ENCODE results near the gene MEN1.

- TF ChIP-seq PATZ1 (CRISPR knock-in tag; IDR thresholded peaks at IDR 0.05; ENCODE audit: borderline replicate concordance) (no peak), ZFP3 (CRISPR knock-in tag; IDR thresholded peaks at IDR 0.05) (no peak), SNAI2 (CRISPR knock-in tag; IDR thresholded peaks at IDR 0.05) (no peak), TOX (CRISPR knock-in tag; IDR thresholded peaks at IDR 0.05; ENCODE audit: borderline replicate concordance) (no peak), PPARA (CRISPR knock-in tag; IDR thresholded peaks at IDR 0.05; ENCODE audit: borderline replicate concordance) (no peak), CREB5 (CRISPR knock-in tag; IDR thresholded peaks at IDR 0.05; ENCODE audit: low read depth) (no peak), RARB (CRISPR knock-in tag; IDR thresholded peaks at IDR 0.05) (no peak), ZC3H10 (CRISPR knock-in tag; IDR thresholded peaks at IDR 0.05) (no peak), POU6F1 (CRISPR knock-in tag; IDR thresholded peaks at IDR 0.05; ENCODE audit: borderline replicate concordance, low read depth) (no peak), ZNF565 (CRISPR knock-in tag; conservative IDR thresholded peaks at IDR 0.05; ENCODE audit: low read depth) (no peak), TCF4 (CRISPR knock-in tag; IDR thresholded peaks at IDR 0.05; ENCODE audit: borderline replicate concordance) (no peak), CSRNP3 (CRISPR knock-in tag; IDR thresholded peaks at IDR 0.05) (no peak), ISL1 (CRISPR knock-in tag; IDR thresholded peaks at IDR 0.05) (no peak), ZFP30 (CRISPR knock-in tag; IDR thresholded peaks at IDR 0.05) (no peak)
Measured at GRCh38 chr11:64792482-64792881, 17.9 kb downstream of the MEN1 start.
